ENCODE data around the gene KMT2E.

The KMT2E gene

DNA sequence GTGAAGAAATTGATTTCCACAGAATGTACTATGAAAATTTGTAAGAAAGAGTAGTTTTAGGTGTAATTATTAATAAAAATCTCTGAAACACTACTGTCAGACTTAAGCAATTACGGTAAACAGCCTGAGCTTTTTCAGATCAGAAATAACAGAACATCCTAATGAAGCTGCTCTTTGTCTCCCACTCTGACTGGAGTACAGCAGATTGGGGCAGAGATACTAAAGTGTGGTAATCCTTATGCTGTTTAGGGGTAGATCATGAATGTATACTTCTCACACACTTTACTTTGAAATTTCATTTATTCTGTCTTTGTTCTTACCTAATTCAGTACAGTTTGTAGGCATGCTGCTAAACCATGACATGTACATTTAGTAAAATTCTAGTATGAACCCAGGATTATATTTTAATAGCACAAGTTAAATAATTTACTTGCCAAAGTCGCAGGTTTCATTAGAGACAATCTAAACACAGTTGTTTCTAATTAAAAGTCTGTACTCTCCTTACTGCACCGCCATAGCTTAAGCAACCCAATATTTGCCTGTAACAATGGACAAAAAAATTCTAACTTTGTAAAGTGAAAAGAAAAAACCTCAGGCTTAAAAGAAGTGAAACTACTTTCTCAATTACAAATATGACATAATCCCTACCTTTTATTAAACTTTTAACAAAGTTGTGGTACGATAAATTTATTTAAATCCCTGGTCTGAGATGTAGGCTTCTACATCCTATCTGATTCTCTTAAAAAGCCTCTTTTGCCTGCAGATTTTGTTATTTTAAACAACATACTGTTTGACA is 88.8 kb downstream of the KMT2E start:
- TF ChIP-seq ZFX (IDR thresholded peaks at IDR 0.05; ENCODE audit: borderline replicate concordance) = no peak
- TF ChIP-seq, protein P1, sequence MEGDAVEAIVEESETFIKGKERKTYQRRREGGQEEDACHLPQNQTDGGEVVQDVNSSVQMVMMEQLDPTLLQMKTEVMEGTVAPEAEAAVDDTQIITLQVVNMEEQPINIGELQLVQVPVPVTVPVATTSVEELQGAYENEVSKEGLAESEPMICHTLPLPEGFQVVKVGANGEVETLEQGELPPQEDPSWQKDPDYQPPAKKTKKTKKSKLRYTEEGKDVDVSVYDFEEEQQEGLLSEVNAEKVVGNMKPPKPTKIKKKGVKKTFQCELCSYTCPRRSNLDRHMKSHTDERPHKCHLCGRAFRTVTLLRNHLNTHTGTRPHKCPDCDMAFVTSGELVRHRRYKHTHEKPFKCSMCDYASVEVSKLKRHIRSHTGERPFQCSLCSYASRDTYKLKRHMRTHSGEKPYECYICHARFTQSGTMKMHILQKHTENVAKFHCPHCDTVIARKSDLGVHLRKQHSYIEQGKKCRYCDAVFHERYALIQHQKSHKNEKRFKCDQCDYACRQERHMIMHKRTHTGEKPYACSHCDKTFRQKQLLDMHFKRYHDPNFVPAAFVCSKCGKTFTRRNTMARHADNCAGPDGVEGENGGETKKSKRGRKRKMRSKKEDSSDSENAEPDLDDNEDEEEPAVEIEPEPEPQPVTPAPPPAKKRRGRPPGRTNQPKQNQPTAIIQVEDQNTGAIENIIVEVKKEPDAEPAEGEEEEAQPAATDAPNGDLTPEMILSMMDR (IDR thresholded peaks at IDR 0.05) = no peak
- no peak overlapping the region; the same call in 1 of the 2 replicates for H3K27ac ChIP-seq

DNA sequence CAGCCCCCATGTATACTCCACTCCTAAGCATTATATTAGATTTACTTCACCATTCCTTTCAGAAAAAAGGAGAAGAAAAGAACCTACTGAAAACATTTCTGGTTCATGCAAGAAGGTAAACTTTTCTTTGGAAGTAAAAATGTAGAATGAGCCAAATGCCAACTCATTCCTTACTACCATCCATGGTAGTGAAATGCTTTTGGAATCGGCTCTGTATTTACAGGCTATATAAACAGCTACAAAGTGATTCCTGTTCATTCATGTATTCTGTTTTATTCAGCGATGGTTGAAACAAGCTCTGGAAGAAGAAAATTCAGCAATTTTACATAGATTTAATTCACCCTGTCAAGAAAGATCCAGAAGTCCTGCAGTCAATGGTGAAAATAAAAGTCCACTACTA is 91.6 kb downstream of the KMT2E start:
- TF ChIP-seq, protein P1 (IDR thresholded peaks at IDR 0.05) = no peak
- TF ChIP-seq ZFX (IDR thresholded peaks at IDR 0.05; ENCODE audit: borderline replicate concordance) = no peak
- 0 out of 2 replicates have a peak overlapping the region, but pooled peaks have one; percentile 18 for H3K27ac ChIP-seq

DNA sequence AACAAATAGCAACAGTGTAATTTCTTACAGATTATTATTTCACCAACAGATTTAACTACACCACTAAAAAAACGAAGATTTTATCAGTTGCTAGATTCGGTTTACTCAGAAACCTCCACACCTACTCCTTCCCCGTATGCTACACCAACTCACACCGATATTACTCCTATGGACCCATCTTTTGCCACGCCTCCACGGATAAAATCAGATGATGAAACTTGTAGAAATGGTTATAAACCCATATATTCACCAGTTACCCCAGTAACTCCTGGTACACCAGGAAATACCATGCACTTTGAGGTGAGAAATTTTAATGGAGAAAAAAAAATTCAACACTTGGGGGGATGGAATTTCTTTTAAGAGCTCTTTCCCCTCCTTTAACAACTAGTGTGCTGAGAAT is 92.5 kb downstream of the KMT2E start:
- H3K27ac ChIP-seq = no peak overlapping the region
- TF ChIP-seq, protein P1 (IDR thresholded peaks at IDR 0.05) = no peak
- no peak for TF ChIP-seq ZFX (IDR thresholded peaks at IDR 0.05; ENCODE audit: borderline replicate concordance)

DNA sequence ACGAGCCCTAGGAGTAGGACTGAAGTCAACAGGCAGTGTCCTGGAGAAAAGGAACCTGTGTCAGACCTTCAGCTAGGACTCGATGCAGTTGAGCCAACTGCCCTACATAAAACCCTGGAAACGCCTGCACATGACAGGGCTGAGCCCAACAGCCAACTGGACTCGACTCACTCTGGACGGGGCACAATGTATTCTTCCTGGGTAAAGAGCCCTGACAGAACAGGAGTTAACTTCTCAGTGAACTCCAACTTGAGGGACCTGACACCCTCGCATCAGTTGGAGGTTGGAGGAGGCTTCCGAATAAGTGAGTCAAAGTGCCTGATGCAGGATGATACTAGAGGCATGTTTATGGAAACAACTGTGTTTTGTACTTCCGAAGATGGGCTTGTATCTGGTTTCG is 93.5 kb downstream of the KMT2E start:
- H3K27ac ChIP-seq = no peak overlapping the region
- TF ChIP-seq, protein P1 (IDR thresholded peaks at IDR 0.05) = no peak
- TF ChIP-seq ZFX (IDR thresholded peaks at IDR 0.05; ENCODE audit: borderline replicate concordance) = no peak

GRCh38 chr7:105112440-105113418 is 98.7 kb downstream of the KMT2E start:
- H3K27ac ChIP-seq = no peak overlapping the region
- TF ChIP-seq, protein P1 (IDR thresholded peaks at IDR 0.05) = no peak
- no peak for TF ChIP-seq ZFX (IDR thresholded peaks at IDR 0.05; ENCODE audit: borderline replicate concordance)

DNA sequence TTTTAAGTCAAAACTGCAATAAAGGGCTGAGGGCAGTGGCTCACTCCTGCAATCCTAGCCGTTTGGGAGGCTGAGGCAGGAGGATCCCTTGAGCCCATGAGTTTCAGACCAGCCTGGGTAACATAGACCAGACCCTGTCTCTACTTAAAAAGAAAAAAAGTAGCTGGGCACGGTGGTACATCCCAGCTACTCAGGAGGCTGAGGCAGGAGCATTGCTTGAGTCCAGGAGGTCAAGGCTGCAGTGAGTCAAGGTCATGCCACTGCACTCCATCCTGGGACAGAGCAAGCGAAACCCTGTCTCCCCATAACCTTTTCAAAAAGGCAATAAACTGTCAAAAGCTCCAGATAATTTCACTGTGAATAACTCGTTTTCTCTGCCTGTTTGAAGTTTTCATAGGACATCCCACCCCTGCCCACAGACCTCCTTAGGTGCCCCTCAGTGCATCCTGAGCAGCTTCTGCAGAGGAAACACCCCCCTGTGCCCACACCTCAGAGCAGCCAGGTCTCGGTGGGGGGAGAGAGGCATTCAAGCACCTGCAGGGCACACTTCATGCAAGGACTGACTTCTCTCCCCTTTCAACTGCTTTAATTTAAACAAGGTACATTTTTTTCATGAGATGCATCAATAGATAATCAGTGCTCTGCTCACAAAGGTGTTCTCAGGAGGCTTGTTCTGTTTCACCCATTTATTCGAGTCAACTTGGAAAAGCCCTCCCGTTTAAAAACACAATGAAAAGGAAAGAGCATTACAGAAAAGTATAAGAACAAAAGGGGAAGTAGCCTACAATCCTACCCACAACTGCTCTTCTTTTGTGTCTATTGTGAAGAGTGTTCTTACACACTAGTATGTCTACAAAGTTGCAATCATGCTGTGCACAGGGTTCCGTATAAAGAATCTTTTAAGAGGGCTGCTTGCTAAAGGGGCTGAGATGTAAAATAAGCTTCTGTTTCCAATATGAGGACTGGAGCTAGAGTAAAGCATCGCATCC is 104.9 kb downstream of the KMT2E start:
- no peak for TF ChIP-seq ZFX (IDR thresholded peaks at IDR 0.05; ENCODE audit: borderline replicate concordance)
- TF ChIP-seq, protein P1 (IDR thresholded peaks at IDR 0.05) = no peak
- H3K27ac ChIP-seq = no peak overlapping the region
